Stimulated activated CD8-positive, alpha-beta memory T cell treated with anti-CD3 and anti-CD28 coated beads, Interleukin-15, amount 100 ng/mL, for 4 hours (primary cell): ENCODE results near the gene LRP6.
"Not testable (repeated sequence)": the region's sequence is repeated elsewhere in the genome, so short reads cannot be mapped to it uniquely, and the experiment has no call there.

ENCODE experiments used
- DNase-seq, 2 donors: peaks; one replicate each; pipeline ENCODE4 v3.0.0-alpha.2; 2020; ENCODE audit warnings: low read depth in 2 of 2

The LRP6 gene

DNA sequence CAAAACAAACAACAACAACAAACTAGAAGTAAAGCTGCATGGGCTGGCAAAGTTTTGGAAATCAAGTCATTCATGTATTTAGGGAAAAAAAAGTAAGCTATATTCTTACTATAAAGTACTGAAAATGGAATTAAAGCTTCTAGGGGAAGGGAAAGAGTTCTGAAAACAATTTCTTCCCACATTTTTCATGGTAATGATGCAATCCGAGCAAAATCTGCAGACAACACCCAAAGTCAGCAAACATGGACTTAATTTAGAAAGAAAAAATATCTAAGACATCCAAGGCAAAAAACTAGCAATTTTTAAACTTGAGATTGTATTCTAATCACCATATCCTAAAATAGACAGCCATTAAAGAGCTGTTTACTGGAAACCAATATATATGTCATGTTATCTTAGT lies 86.3 kb downstream of the LRP6 start:
- DNase-seq: no peak

DNA sequence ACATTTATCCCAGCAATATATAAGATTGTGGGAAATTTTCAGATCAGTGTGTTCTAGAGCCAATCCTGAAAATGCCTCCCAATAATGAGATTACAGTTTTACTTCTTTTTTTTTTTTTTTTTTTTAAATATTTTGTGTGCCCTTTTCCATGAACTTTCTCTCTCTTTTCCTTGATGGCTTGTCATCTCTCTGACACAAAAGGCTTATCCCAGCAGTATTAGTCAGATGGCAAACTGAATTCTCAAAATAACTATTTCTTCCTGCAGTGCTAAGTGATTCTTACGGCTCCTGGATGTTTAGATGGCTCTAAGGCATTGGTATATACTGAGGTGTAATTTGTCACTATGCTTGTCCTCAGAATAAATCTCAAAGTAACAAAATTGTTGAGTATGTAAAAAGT lies 86.7 kb downstream of the LRP6 start:
- DNase-seq: no peak

DNA sequence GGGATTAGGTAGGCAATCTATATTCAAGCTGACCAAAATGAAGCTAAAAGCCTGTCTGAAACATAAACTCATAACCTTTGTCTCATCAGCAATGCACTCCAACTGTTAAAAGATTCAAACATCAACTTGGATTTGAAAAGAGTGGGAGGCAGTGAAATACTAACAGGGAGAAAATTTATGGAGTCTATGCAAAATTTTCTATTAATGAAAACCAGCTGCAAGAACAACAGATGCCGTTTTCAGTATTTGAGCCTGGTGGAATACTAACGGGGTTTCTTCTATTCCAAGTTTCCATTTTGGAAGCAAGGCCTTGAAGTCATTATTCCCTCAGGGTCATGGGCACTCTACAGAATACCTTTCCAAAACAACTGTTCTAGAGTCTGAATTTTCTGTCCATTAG lies 88.3 kb downstream of the LRP6 start:
- no peak for DNase-seq

DNA sequence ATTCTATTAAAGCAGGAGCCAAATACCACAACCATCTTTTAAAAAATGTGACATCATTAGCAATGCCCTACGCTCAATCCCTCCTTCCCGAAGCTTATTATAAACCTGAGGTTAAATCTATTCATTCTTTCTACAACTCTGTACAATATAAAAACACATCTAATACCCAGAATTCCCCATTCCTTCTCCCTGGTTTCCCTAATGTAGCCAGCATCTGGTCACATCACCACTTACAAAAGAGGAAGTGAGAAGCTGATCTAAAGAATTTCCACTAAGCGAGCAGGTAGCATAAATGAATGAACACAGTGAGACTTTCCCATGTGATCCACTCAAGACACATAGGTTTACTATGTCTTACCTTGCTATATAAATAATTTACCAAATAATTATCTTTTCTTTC lies 90.4 kb downstream of the LRP6 start:
- no peak for DNase-seq

DNA sequence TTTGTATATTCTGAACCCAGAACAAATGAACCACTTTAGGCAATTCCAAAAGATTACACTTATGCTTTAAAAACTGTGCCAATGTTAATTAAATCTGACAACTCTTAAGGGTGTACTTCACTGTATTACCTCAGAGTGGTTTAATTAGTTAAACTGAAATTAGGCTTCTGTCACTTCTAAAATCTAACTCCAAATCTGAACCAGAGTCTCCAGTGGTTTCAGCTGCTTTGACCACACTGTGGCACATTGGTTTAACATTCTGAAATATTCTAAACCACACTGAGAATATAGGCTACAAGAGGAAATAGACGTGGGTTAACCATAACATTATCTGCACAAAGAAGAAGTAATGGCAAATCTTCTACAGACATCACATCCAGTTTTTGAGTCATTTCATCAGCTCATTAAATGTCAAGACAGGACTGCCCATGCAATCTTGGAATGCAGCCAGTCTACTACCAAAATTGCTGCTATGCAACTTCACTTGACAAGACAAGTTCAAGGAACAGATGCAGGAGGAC lies 94.8 kb downstream of the LRP6 start:
- DNase-seq: no peak

DNA sequence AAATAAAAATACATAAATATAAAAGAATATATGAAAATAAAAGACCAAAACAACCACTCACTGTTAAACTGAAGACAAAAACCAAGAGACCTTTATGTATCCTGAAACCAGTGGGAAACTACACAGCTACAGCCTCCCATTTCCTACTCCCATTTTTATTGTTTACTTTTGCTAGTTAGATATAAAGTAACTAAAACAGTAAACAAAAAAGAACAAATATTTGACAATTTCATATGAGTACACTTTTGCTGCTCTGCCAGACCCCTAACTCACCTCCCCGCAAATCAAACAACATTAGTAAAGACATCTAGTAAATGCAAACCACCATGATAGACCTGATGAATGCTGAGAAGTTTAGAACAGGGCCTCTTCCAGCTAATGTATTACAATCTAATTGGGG lies 99.0 kb downstream of the LRP6 start:
- no peak for DNase-seq

DNA sequence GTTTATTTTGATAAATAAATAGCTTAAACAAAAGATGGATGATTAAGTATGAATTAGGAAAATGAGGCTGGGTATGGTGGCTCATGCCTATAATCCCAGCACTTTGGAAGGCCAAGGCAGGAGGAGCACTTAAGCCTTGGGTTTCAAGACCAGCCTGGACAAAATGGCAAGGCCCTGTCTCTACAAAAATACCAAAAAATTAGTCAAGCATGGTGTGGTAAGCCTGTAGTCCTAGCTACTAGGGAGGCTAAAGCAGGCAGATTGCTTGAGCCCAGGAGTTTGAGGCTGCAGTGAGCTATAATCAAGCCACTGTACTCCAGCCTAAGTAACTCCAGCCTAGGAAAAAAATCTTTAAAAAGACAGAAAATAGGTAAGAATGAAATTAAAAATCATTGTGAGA lies 100.1 kb downstream of the LRP6 start:
- DNase-seq: no peak

DNA sequence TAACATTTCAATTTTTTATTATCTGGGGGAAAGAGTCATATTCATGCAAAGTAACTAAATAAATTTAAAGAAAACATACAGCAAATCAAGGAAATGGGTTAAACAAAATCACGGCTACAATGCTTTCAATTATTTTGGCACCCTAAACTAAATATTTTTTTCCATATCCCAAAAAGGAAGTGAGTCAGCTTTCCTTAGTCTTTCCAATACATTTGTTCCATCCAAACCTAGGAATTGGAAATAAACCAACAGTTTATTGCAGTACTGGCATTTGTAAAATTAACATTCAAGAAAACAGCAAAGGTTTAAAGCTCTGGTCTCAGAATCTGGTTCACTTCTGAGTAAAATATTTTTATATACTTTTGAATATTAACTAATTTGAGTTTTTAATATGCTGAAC lies 106.9 kb downstream of the LRP6 start:
- no peak for DNase-seq

DNA sequence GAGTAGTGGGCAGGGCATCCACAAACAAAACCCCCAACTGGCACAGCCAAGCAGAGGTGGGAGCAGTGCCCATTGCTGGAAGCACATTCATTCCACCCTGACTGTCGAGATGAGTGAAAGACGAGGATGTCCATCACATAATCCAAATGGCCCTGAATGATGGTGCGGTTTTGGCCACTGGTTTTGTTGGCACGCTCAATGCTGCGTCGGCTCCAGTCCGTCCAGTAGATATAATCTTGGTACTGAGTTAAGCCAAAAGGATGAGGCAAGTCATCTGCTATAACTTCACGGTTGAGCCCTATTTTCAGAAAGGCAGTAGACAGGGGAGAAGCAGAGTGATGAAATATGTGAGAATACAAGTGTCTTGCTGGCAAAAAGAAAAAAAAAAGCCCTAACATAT lies 108.0 kb downstream of the LRP6 start:
- DNase-seq: no peak

DNA sequence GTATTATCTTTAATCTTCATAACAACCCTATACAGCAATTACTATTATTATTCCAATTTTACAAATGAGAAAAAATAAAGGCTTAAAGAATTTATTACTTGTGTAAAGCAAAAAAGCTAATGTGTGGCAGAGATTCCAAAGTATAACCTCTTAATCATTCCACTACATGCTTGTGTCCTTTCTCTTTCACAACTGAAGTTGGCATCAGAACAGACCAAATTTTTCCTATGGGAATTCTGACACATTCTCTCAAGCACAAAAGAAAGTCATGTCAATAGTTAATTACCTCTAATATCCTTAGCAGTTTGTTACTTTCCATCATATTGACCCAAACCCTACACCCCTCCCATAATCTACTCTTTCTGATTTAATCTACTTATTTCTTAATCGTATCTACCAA lies 109.4 kb downstream of the LRP6 start:
- no peak for DNase-seq

DNA sequence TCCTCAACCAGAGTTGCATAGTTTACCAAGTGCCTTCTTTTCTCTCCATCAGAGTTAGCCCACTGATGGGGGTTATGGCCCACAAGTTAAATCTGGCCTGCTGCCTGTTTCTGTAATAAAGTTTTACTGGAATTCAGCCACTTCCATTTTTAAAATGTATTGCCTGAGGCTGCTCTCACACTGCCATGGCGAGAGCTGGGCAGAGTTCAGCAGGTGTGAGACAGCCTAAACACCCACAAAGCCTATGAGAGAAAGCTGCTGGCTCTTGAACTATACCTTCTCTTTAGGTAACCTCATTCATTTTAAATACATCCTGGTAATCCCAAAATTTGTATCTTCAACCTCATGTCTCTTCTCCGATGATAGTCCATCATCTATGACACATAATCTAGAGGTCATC lies 110.0 kb downstream of the LRP6 start:
- no peak for DNase-seq

DNA sequence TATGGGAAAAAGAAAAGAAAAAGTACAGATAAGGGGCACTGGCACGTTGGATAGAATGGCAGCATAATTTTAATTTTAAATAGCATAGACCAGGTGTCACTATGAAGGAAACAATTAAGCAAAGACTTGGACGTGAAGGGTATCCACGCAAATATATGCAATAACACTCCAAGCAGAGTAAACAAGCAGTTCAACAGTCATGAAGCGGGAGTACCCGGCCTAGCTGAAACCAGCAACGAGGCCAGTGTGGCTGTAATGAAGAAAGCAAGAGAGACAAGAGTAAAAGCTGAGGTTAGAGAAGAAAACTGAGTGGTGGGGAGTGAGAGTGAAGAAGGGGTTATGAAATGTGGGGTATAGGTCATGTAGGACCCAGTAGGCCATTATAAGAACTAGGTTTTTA lies 110.7 kb downstream of the LRP6 start:
- no peak for DNase-seq

DNA sequence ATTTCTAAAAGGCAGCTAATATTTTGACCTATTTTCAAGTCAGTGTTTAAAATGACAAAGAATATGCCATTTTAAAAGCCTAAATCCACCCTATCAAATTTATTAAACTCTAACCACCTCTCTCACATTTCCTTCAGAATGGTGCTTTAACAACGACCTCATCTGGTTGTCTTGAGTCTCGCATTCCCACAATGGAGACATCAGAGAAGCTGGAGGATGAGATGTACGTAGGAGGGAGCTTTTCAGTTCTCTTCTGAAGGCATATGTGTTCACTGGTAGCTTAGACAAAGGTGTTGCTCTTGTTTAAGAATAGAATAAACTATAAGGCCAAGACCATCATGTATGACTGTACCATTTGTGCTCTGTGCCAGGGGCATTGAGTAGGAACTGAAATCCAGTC lies 113.2 kb downstream of the LRP6 start:
- DNase-seq: no peak

DNA sequence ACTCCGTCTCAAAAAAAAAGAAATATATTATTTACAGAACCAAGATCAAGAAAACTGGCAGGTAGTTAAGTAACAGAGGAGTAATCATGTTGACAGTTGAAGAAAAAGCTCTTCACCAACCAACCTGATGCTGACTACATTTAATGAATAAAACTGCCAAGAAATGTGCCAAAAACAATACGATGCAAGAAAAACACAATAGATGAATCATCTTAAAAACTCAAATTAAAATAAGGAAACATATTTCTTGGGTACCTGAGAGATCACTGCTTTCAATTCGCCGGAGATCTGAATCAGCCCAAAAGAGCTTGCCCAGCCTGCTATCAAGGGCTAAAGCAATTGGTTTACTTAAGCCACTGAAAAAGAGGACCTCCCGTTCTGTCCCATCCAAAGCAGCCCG lies 119.7 kb downstream of the LRP6 start:
- no peak for DNase-seq

DNA sequence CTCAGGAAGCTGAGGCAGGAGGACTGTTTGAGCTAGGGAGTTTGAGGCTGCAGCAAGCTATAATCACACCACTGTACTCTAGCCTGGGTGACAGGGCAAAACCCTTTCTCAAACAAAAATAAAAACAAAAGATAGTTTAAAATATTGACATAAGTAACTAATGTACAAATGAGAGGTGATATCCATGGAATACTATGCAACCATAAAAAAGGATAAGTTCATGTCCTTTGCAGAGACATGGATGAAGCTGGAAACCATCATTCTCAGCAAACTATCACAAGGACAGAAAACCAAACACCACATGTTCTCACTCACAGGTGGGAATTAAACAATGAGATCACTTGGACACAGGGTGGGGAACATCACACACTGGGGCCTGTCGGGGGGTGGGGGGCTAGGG lies 122.3 kb downstream of the LRP6 start:
- DNase-seq: not testable (repeated sequence)

DNA sequence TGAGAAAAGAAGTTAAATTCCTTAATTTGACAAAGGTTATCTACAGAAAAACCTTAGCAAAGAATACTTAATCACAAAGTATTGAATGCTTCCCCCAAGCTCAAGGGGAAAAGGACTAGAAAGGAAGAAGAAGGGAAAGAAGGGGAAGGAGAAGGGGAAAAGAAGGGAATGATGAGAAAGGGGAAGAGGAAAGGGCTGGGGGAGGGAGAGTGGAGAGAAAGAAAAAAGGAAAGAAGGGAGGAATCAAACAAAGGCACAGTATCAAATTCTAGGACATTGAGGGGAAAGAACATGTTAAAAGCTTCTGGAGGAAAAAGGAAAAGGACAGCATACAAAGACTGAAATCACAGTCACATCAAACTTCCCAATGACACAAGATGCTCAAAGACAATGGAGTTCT lies 125.8 kb downstream of the LRP6 start:
- DNase-seq: no peak

DNA sequence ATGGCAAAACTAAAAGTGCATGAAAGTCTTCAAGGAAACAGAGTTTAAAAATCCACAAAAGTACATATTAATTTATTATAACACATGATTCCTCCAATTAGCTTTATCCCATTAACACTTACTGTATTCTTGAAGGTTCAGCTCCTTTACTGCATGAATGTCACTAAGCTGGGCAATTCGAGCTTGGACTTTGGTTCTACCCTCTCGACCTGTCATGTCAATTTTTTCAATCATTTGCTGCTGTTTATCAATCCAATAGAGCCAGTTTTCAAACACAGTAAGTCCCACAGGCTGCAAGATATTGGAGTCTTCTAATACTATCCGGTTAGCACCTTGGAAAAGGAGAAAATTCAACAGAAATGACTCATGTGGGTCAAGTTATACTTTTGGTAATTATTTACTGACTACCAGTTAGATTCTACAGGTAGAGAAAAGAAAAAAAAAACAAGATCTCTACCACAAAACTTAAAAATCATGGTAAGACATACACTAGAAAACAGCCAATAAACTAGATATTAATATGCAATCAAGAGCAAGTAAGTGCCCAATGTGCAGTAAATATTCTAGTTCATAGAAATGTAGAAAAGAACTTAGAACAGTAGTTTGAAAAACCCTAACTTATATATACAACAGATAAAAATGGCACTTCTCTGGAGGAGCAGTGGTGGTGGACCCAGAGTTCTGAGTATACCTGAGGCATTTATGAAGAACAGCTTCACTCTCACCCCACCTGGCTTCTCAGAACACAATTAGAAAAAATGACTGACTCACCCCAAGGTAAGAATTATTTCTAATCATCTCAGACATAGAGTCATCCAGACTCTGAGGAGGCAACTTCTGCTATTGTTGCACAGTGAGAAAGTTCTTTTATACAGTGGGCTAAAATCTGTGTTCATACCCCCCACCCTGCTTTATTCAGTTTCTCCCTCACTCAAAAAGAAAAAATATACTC lies 128.4 kb downstream of the LRP6 start:
- no peak for DNase-seq

DNA sequence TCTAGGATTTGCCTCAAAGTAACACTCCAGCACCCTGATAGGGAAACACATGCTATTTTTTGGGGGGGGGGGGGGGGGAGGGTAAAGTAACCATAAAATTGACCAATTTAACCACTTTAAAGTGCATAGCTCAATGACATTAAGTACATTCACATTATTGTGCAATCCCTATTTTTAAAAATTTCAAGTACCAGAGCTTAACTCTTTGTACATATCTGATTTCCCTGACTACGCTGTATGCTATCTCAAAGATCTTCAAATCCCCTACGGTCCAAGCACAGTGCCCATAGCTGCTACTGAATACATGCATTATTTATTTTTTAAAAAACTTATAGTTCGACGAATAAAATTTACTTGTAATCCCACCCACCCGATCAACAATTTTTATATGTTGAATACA lies 133.1 kb downstream of the LRP6 start:
- no peak for DNase-seq

DNA sequence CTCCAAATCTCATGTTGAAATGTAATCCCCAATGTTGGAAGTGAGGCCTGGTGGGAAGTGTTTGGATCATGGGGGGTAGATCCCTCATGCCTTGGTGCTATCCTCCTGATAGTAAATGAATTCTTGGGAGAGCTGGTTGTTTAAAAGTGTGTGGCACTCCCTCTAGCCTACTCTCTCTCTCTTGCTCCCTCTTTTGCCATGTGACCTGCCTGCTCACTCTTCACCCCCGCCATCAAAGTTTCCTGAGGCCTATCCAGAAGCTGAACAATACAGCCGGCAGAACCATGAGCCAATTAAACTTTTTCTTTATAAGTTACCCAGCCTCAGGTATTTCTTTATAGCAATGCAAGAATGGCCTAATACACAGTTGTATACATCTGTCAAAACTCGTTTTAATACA lies 133.6 kb downstream of the LRP6 start:
- DNase-seq: no peak

DNA sequence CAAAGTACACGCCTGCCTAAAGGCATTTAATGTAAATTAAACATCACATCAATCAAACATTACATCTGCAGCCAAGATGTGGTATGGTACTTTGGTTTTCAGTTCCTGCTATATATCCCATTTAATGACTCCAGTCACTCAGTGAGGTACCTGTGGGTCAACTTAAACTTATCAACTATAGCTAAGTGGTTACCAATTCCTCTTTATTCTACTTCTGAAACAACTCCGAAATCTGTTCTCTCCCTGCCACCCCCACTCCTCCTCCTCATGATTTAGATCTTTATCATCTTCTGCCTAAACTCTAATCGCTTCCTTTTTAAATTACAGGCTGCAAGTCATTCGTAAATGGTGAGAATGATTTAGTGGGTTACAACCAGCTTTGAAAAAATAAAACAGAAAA lies 138.2 kb downstream of the LRP6 start:
- DNase-seq: no peak

DNA sequence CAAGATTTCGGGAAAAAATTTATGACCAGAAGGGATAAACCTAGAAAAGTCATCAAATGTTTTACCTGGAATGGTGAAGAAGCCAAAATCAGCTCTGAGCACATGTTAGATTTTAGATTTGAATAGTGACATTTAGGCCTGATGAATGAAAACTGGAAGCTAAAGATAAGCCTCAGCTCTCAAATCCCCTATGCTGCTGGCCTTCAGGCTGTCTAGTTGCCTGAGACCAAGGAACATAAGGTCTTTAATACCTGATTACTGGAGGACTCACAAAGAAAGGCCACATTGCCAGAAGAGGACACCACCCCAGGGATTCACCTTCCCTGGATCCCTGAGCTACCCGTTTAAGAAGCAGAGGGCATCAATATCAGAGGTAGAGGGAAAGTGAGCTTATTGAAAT lies 139.5 kb downstream of the LRP6 start:
- no peak for DNase-seq

DNA sequence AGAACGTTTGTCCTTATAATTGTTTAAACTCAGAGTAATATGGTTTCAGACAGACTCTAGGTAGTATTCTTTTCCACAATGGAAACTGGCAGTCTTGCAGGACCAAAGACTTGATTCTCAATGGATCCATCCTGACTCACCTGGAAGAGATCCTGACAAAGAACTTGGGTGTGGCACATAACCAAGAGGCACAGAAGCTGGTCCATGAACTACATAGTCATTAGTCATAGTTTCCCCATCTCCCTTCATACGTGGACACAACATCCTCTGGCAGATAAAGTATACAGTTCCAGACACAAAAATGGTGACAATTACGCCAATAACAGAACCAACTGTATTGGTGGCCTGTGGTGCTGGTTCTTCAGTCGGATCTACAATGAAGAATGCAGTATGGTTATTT lies 140.3 kb downstream of the LRP6 start:
- DNase-seq: no peak

DNA sequence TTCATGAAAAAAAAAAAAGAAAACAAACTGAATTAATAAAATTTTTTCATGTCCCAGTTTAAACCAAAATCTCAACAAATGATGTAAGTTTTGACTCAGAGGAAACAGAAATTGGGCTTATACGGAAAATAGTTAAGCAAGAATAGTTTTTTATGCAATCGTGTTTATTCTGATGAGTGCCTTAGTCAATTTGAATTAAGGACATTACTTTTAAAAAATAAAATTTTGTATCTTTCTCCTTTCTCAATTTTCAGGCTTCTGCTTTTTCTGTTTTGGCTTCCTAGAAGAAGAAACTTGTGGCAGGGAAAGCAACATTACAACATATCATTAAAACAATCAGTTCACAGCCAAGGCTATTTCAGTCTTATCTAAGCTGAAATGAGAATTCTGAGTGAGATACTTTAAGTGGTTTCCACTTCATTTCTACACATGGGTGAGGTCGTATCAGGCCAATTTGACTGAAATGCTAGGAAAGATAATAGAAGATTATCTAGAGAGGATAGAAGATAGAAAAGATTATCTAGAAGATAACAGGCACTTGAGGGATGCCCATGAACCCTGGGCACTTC lies 143.7 kb downstream of the LRP6 start:
- no peak for DNase-seq
